HG03520 (cell line): ENCODE measurements around the gene MACROD2.
"Not testable (repeated sequence)": the region's sequence is repeated elsewhere in the genome, so short reads cannot be mapped to it uniquely, and the experiment has no call there.

Source experiments
- ATAC-seq: cut with Tn5 transposase; IDR thresholded peaks from one replicate; pipeline ENCODE4 v1.9.1; 2021; ENCODE audit warnings: mild to moderate bottlenecking, moderate library complexity; ENCODE audit not compliant: unreplicated experiment

The MACROD2 gene

GRCh38 chr20:15362849-15363248 is 1367.5 kb downstream of the MACROD2 start:
- no peak for ATAC-seq

- ATAC-seq, result no peak
These were observed 1369.5 kb downstream of the MACROD2 start for GRCh38 chr20:15364781-15365180.

- ATAC-seq, result no peak
These were observed 1375.1 kb downstream of the MACROD2 start for GRCh38 chr20:15370370-15370769.

GRCh38 chr20:15374682-15375081 is 1379.4 kb downstream of the MACROD2 start:
- ATAC-seq, result no peak

- ATAC-seq, result no peak
These were observed 1380.5 kb downstream of the MACROD2 start for GRCh38 chr20:15375836-15376235.

GRCh38 chr20:15377603-15378002 is 1382.3 kb downstream of the MACROD2 start:
- not testable (repeated sequence) for ATAC-seq

GRCh38 chr20:15378151-15378550 is 1382.8 kb downstream of the MACROD2 start:
- ATAC-seq, result no peak

- ATAC-seq, result no peak
These were observed 1384.5 kb downstream of the MACROD2 start for GRCh38 chr20:15379681-15380296.

- ATAC-seq, result peak; percentile 83
These were observed 1385.5 kb downstream of the MACROD2 start for GRCh38 chr20:15380770-15381169.

GRCh38 chr20:15387228-15387627 is 1391.9 kb downstream of the MACROD2 start:
- ATAC-seq, result no peak

GRCh38 chr20:15395457-15395856 is 1400.1 kb downstream of the MACROD2 start:
- ATAC-seq, result no peak

- no peak for ATAC-seq
These were observed 1400.7 kb downstream of the MACROD2 start for GRCh38 chr20:15396026-15396425.

GRCh38 chr20:15396900-15397299 is 1401.6 kb downstream of the MACROD2 start:
- no peak for ATAC-seq

- no peak for ATAC-seq
These were observed 1404.5 kb downstream of the MACROD2 start for GRCh38 chr20:15399781-15400180.

- ATAC-seq, result no peak
These were observed 1410.8 kb downstream of the MACROD2 start for GRCh38 chr20:15406072-15406471.

- no peak for ATAC-seq
These were observed 1416.5 kb downstream of the MACROD2 start for GRCh38 chr20:15411781-15412180.

GRCh38 chr20:15415908-15416307 is 1420.6 kb downstream of the MACROD2 start:
- no peak for ATAC-seq

GRCh38 chr20:15419856-15420255 is 1424.5 kb downstream of the MACROD2 start:
- no peak for ATAC-seq

GRCh38 chr20:15422966-15423365 is 1427.7 kb downstream of the MACROD2 start:
- no peak for ATAC-seq

- ATAC-seq, result no peak
These were observed 1444.2 kb downstream of the MACROD2 start for GRCh38 chr20:15439551-15439950.

- ATAC-seq, result no peak
These were observed 1444.9 kb downstream of the MACROD2 start for GRCh38 chr20:15440049-15440820.

GRCh38 chr20:15445056-15445840 is 1449.9 kb downstream of the MACROD2 start:
- ATAC-seq, result no peak
